Fibroblast of villous mesenchyme (primary cell): ENCODE results near the gene ITGA6. TPM values are rescaled to one million over a fixed set of nuclear protein-coding genes. Genes with fewer than 3 reads are reported as not detected.

Experiments
- total RNA-seq: library from RNA; depleted of rRNA; stranded (reverse); fragments of >200 nt; gene quantifications from 2 replicates; pipeline ENCODE4 v1.2.3, GENCODE V29; 2012

The ITGA6 gene
- total RNA-seq, 1 donor, result 131 TPM

Other genes with a start within 250 kb of the ITGA6 start
- 9.1 and 10.3 TPM in 2 replicates for gene PDK1, start 128.5 kb downstream of the ITGA6 start, total RNA-seq